Astrocyte (in vitro differentiated cells and primary cell): Measurements from ENCODE around the gene TNFRSF19. TPM values are rescaled to one million over a fixed set of nuclear protein-coding genes. Genes with fewer than 3 reads are reported as not detected.
A peak's percentile ranks its signal among the peaks of the same experiment; 100 is the strongest.

Source experiments
- DNase-seq: peaks from one replicate; pipeline ENCODE4 v3.0.0-alpha.2; 2010; ENCODE audit warnings: low read depth
- FAIRE-seq: peaks from 2 replicates; lab custom pipeline; 2011; peaks lifted over from hg19 to GRCh38; lab: Jason Lieb, UNC
- H2AFZ ChIP-seq: 2 replicates; pipeline ENCODE4 v1.6.0; 2012; ENCODE audit warnings: low read depth, low read length, inconsistent platforms
- H3K27ac ChIP-seq: 2 replicates; pipeline ENCODE4 v1.5.1; 2011; ENCODE audit warnings: low read depth, low read length, inconsistent platforms
- H3K27me3 ChIP-seq: 2 replicates; pipeline ENCODE4 v1.6.0; 2011; ENCODE audit warnings: low read length, inconsistent platforms; ENCODE audit not compliant: insufficient read depth
- H3K36me3 ChIP-seq: 2 replicates; pipeline ENCODE4 v1.5.1; 2011; ENCODE audit warnings: low read length, inconsistent platforms; ENCODE audit not compliant: insufficient read depth
- H3K4me1 ChIP-seq: 2 replicates; pipeline ENCODE4 v1.5.1; 2011; ENCODE audit warnings: low read length, inconsistent platforms; ENCODE audit not compliant: insufficient read depth
- H3K4me2 ChIP-seq: 2 replicates; pipeline ENCODE4 v1.6.0; 2012; ENCODE audit warnings: low read length, inconsistent platforms
- H3K4me3 ChIP-seq: 2 replicates; pipeline ENCODE4 v1.5.1; 2011; ENCODE audit warnings: low read depth, mild to moderate bottlenecking, low read length, inconsistent platforms; ENCODE audit not compliant: insufficient read depth
- H3K79me2 ChIP-seq: 2 replicates; pipeline ENCODE4 v1.6.0; 2012; ENCODE audit warnings: mild to moderate bottlenecking, low read length, inconsistent platforms; ENCODE audit not compliant: insufficient read depth
- H3K9ac ChIP-seq: 2 replicates; pipeline ENCODE4 v1.6.0; 2012; ENCODE audit warnings: mild to moderate bottlenecking, low read length, inconsistent platforms
- H3K9me3 ChIP-seq: 2 replicates; pipeline ENCODE4 v1.5.1; 2012; ENCODE audit warnings: low read depth, mild to moderate bottlenecking, low read length, inconsistent platforms; ENCODE audit not compliant: insufficient read depth
- H4K20me1 ChIP-seq: 2 replicates; pipeline ENCODE4 v1.6.0; 2012; ENCODE audit warnings: low read length, inconsistent platforms; ENCODE audit not compliant: insufficient read depth
- H3K27ac Mint-ChIP-seq: one replicate; pipeline ENCODE4 v1.8.0; 2021; ENCODE audit warnings: mild to moderate bottlenecking, mixed read lengths; ENCODE audit not compliant: unreplicated experiment
- H3K27me3 Mint-ChIP-seq: one replicate; pipeline ENCODE4 v1.8.0; 2021; ENCODE audit warnings: low read depth, mixed read lengths; ENCODE audit not compliant: unreplicated experiment
- H3K36me3 Mint-ChIP-seq: one replicate; pipeline ENCODE4 v1.8.0; 2021; ENCODE audit warnings: low read depth, mixed read lengths; ENCODE audit not compliant: unreplicated experiment
- H3K4me1 Mint-ChIP-seq: one replicate; pipeline ENCODE4 v1.8.0; 2021; ENCODE audit warnings: low read depth, mixed read lengths; ENCODE audit not compliant: unreplicated experiment
- H3K4me3 Mint-ChIP-seq: one replicate; pipeline ENCODE4 v1.8.0; 2021; ENCODE audit warnings: mild to moderate bottlenecking, moderate library complexity, mixed read lengths; ENCODE audit not compliant: unreplicated experiment
- H3K9me3 Mint-ChIP-seq: one replicate; pipeline ENCODE4 v1.8.0; 2021; ENCODE audit warnings: mild to moderate bottlenecking, mixed read lengths; ENCODE audit not compliant: unreplicated experiment
- CTCF ChIP-seq: IDR thresholded peaks from 2 replicates; pipeline ENCODE4 v1.5.1; 2011; ENCODE audit warnings: low read depth, mild to moderate bottlenecking, inconsistent platforms, low read length, moderate library complexity; ENCODE audit not compliant: insufficient read depth
- EZH2 ChIP-seq: IDR thresholded peaks from 2 replicates; pipeline ENCODE4 v1.6.1; 2012; ENCODE audit warnings: mild to moderate bottlenecking, low read length, inconsistent platforms; ENCODE audit not compliant: insufficient read depth
- total RNA-seq: library from RNA; stranded (reverse); gene quantifications from 2 replicates; pipeline ENCODE4 v1.2.1, GENCODE V29; 2021

TNFRSF19 gene
- total RNA-seq, 1 donor from 2014 or later: 27.8 TPM

DNA sequence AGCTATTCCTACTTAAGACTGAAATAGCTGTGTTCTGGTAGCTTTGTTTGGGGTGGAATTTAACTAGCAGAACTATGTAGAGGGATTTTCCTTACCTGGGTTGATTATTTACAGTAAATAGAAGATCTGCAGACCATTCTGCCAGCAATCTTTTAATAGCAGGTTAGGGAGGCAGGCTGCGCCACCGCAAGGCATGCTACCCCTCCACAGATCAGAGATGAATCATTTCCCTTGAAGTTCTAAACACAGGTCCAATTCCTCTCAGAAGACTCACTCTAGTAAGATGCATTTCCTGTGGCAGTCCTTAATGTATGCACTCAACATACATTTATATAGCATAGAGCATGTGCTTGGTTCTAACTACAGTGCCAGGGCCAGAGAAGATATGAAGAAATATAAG, 109.0 kb downstream of the TNFRSF19 start:
- H3K4me2 ChIP-seq: peak overlapping the region; percentile 56
- peak overlapping the region; percentile 44 for H3K9ac ChIP-seq
- DNase-seq: peak; percentile 84
- H3K79me2 ChIP-seq: no peaks in the 10 kb centered on the region
- peaks cover 2% of the 10 kb centered on the region for H3K9me3 Mint-ChIP-seq
- no peaks in the 10 kb centered on the region for H3K27me3 ChIP-seq
- no peaks in the 10 kb centered on the region for H4K20me1 ChIP-seq
- no peaks in the 10 kb centered on the region for H3K9me3 ChIP-seq
- no peak overlapping the region for H2AFZ ChIP-seq
- H3K27ac Mint-ChIP-seq: no peak overlapping the region
- peak overlapping the region; percentile 52 for H3K27ac ChIP-seq
- H3K4me1 ChIP-seq: peaks cover 36% of the 10 kb centered on the region
- no peak overlapping the region for H3K4me3 Mint-ChIP-seq
- H3K4me1 Mint-ChIP-seq: peaks cover 20% of the 10 kb centered on the region
- H3K4me3 ChIP-seq: no peak overlapping the region
- FAIRE-seq: peak; percentile 54
- peaks cover 8% of the 10 kb centered on the region for H3K36me3 Mint-ChIP-seq
- no peaks in the 10 kb centered on the region for H3K27me3 Mint-ChIP-seq
- TF ChIP-seq CTCF (no peak), EZH2 (no peak)
- peaks cover 3% of the 10 kb centered on the region for H3K36me3 ChIP-seq

- FAIRE-seq: no peak
- peaks cover 3% of the 10 kb centered on the region for H3K36me3 ChIP-seq
- no peaks in the 10 kb centered on the region for H4K20me1 ChIP-seq
- H3K4me3 ChIP-seq: no peak overlapping the region
- peaks cover 22% of the 10 kb centered on the region for H3K4me1 ChIP-seq
- H3K27me3 ChIP-seq: no peaks in the 10 kb centered on the region
- TF ChIP-seq EZH2 (no peak), CTCF (no peak)
- H3K4me2 ChIP-seq: no peak overlapping the region
- peak; percentile 57 for DNase-seq
- H3K4me3 Mint-ChIP-seq: no peak overlapping the region
- H2AFZ ChIP-seq: no peak overlapping the region
- peaks cover 10% of the 10 kb centered on the region for H3K36me3 Mint-ChIP-seq
- no peaks in the 10 kb centered on the region for H3K9me3 ChIP-seq
- no peak overlapping the region for H3K27ac ChIP-seq
- H3K79me2 ChIP-seq: no peaks in the 10 kb centered on the region
- no peak overlapping the region for H3K9ac ChIP-seq
- peaks cover 13% of the 10 kb centered on the region for H3K4me1 Mint-ChIP-seq
- peaks cover 14% of the 10 kb centered on the region for H3K9me3 Mint-ChIP-seq
- no peaks in the 10 kb centered on the region for H3K27me3 Mint-ChIP-seq
- peak overlapping the region; percentile 29 for H3K27ac Mint-ChIP-seq
Measured at GRCh38 chr13:23680845-23681669, 110.8 kb downstream of the TNFRSF19 start.

DNA sequence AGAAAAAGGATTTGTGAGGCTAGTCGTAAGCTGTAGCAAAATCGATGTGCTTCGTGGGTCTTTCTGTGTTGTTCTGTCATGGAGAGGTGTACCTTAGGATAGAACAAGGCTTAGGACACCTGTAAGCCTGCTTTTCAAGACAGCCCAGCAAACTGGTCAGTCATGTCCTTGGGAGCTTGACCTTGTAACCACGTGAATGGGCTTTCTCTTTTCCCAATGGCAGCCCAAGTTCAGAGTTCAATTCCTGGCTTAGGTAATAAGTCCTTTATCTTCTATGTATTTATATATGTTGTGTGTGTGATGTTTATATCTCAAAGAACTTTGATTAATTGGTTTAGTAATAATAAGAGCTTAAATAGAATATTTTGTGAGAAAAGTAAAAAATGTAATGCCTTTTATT, 112.9 kb downstream of the TNFRSF19 start:
- Mint-ChIP-seq H3K36me3 (peaks cover 2% of the 10 kb centered on the region), H3K4me3 (no peak overlapping the region), H3K27ac (no peak overlapping the region), H3K9me3 (peaks cover 20% of the 10 kb centered on the region), H3K27me3 (no peaks in the 10 kb centered on the region), H3K4me1 (peaks cover 13% of the 10 kb centered on the region)
- TF ChIP-seq EZH2 (no peak), CTCF (no peak)
- Histone ChIP-seq H4K20me1 (no peaks in the 10 kb centered on the region), H3K9me3 (no peaks in the 10 kb centered on the region), H2AFZ (no peak overlapping the region), H3K79me2 (no peaks in the 10 kb centered on the region), H3K4me3 (no peak overlapping the region), H3K4me1 (peaks cover 22% of the 10 kb centered on the region), H3K4me2 (no peak overlapping the region), H3K27ac (no peak overlapping the region), H3K36me3 (no peaks in the 10 kb centered on the region), H3K27me3 (no peaks in the 10 kb centered on the region), H3K9ac (no peak overlapping the region)
- FAIRE-seq (no peak), DNase-seq (no peak)
